22Rv1 (cell line): ENCODE data around the gene HRCT1.
A peak's percentile ranks its signal among the peaks of the same experiment; 100 is the strongest.

Experiments used
- CTCF ChIP-seq: fragments of 450-650 bp; IDR thresholded peaks from 2 replicates; pipeline ENCODE4 v1.5.1; 2017; ENCODE audit warnings: mild to moderate bottlenecking
- ZFX ChIP-seq: fragments of 450-650 bp; IDR thresholded peaks from 2 replicates; pipeline ENCODE4 v1.6.1; 2017; ENCODE audit warnings: antibody characterized with exemption, borderline replicate concordance

GRCh38 chr9:35945341-35946018 lies 39.5 kb downstream of the HRCT1 start:
- TF ChIP-seq CTCF (peak; percentile 94), ZFX (no peak)
